Measurements from ENCODE around the gene FBXL15. TPM values are rescaled to one million over a fixed set of nuclear protein-coding genes. Genes with fewer than 3 reads are reported as not detected.

Gene FBXL15
- total and polyA plus RNA-seq, 4 donors, result 9.4 to 40.4 (median 18.6) TPM

- Histone ChIP-seq H3K4me1 (ENCODE audit: control insufficient read depth in 5 of 5, insufficient read depth in 5 of 5, low read length in 5 of 5) (peaks cover 0 to 10% (median 7%) of the 10 kb centered on the region in 5 donors), H3K27me3 (ENCODE audit: control insufficient read depth in 3 of 3, insufficient read depth in 3 of 3, low read length in 2 of 3) (no peaks in the 10 kb centered on the region), H3K4me3 (no peak overlapping the region), H3K9ac (ENCODE audit: insufficient read depth in 1 of 2, low read length in 2 of 2) (no peak overlapping the region), H3K27ac (ENCODE audit: low read depth in 1 of 2, low read length in 1 of 2) (peak overlapping the region in 1 of 2 donors; percentile 89), H3K36me3 (ENCODE audit: control insufficient read depth in 4 of 4, insufficient read depth in 4 of 4, low read length in 4 of 4) (peaks cover 0 to 2% (median 0%) of the 10 kb centered on the region in 4 donors), H3K9me3 (ENCODE audit: control insufficient read depth in 4 of 4, insufficient read depth in 3 of 4, low read length in 3 of 4) (no peaks in the 10 kb centered on the region)
- no peak for DNase-seq
- peak; percentile 48 for ATAC-seq (ENCODE audit: insufficient read depth, low FRiP score)
- TF ChIP-seq CTCF (IDR thresholded peaks at IDR 0.05; ENCODE audit: control extremely low read depth, extremely low read depth), result no peak
- 44 to 51% methylated on average over 7 of the region's 7 CpGs for WGBS, 2 donors
Measured at GRCh38 chr10:102455893-102456471, 35.3 kb downstream of the FBXL15 start.

GRCh38 chr10:102457591-102458150, 37.0 kb downstream of the FBXL15 start:
- Histone ChIP-seq H3K27ac (ENCODE audit: low read depth in 1 of 2, low read length in 1 of 2) (no peak overlapping the region), H3K27me3 (ENCODE audit: control insufficient read depth in 3 of 3, insufficient read depth in 3 of 3, low read length in 2 of 3) (peaks cover 0 to 3% (median 0%) of the 10 kb centered on the region in 3 donors), H3K4me1 (ENCODE audit: control insufficient read depth in 5 of 5, insufficient read depth in 5 of 5, low read length in 5 of 5) (peaks cover 0 to 13% (median 7%) of the 10 kb centered on the region in 5 donors), H3K4me3 (no peak overlapping the region), H3K9me3 (ENCODE audit: control insufficient read depth in 4 of 4, insufficient read depth in 3 of 4, low read length in 3 of 4) (no peaks in the 10 kb centered on the region), H3K9ac (ENCODE audit: insufficient read depth in 1 of 2, low read length in 2 of 2) (no peak overlapping the region), H3K36me3 (ENCODE audit: control insufficient read depth in 4 of 4, insufficient read depth in 4 of 4, low read length in 4 of 4) (peaks cover 0 to 2% (median 0%) of the 10 kb centered on the region in 4 donors)
- WGBS, 2 donors, result 91 to 92% methylated on average over 9 of the region's 9 CpGs
- DNase-seq (no peak), ATAC-seq (ENCODE audit: insufficient read depth, low FRiP score) (no peak)
- no peak for TF ChIP-seq CTCF (IDR thresholded peaks at IDR 0.05; ENCODE audit: control extremely low read depth, extremely low read depth)

- H3K4me3 ChIP-seq, result no peak overlapping the region
- no peak overlapping the region for H3K27ac ChIP-seq (ENCODE audit: low read depth in 1 of 2, low read length in 1 of 2)
- ATAC-seq (ENCODE audit: insufficient read depth, low FRiP score) (no peak), DNase-seq (no peak)
- peaks cover 0 to 3% (median 0%) of the 10 kb centered on the region in 3 donors for H3K27me3 ChIP-seq (ENCODE audit: control insufficient read depth in 3 of 3, insufficient read depth in 3 of 3, low read length in 2 of 3)
- no peak for TF ChIP-seq CTCF (IDR thresholded peaks at IDR 0.05; ENCODE audit: control extremely low read depth, extremely low read depth)
- H3K36me3 ChIP-seq (ENCODE audit: control insufficient read depth in 4 of 4, insufficient read depth in 4 of 4, low read length in 4 of 4), result peaks cover 0 to 2% (median 0%) of the 10 kb centered on the region in 4 donors
- no peak overlapping the region for H3K9ac ChIP-seq (ENCODE audit: insufficient read depth in 1 of 2, low read length in 2 of 2)
- peaks cover 0 to 16% (median 7%) of the 10 kb centered on the region in 5 donors for H3K4me1 ChIP-seq (ENCODE audit: control insufficient read depth in 5 of 5, insufficient read depth in 5 of 5, low read length in 5 of 5)
- WGBS, 2 donors, result 79 to 87% methylated on average over 4 of the region's 4 CpGs
- no peaks in the 10 kb centered on the region for H3K9me3 ChIP-seq (ENCODE audit: control insufficient read depth in 4 of 4, insufficient read depth in 3 of 4, low read length in 3 of 4)
Measured at GRCh38 chr10:102458656-102459055, 38.0 kb downstream of the FBXL15 start.
